GM12864 (cell line): ENCODE results near the gene GPC2.
A peak's percentile ranks its signal among the peaks of the same experiment; 100 is the strongest.

Source experiments
- DNase-seq: peaks from one replicate; pipeline ENCODE4 v3.0.0-alpha.2; 2011; ENCODE audit warnings: low read depth
- H3K4me3 ChIP-seq: 2 replicates; pipeline ENCODE4 v1.5.1; 2011; ENCODE audit warnings: mild to moderate bottlenecking, low read depth, low read length, control low read depth
- CTCF ChIP-seq: IDR thresholded peaks from 2 replicates; pipeline ENCODE4 v1.5.1; 2011; ENCODE audit warnings: low read depth, mild to moderate bottlenecking, moderate library complexity, low read length, control low read depth, inconsistent platforms; ENCODE audit errors: missing control alignments

The GPC2 gene

GRCh38 chr7:100156331-100157068 lies 20.7 kb downstream of the GPC2 start:
- no peak for DNase-seq
- no peak for TF ChIP-seq CTCF
- H3K4me3 ChIP-seq, result peak overlapping the region; percentile 92

GRCh38 chr7:100155553-100156317 lies 21.4 kb downstream of the GPC2 start:
- no peak for TF ChIP-seq CTCF
- H3K4me3 ChIP-seq, result no peak overlapping the region
- DNase-seq, result no peak

GRCh38 chr7:100154651-100155491 lies 22.3 kb downstream of the GPC2 start:
- TF ChIP-seq CTCF, result no peak
- no peak overlapping the region for H3K4me3 ChIP-seq
- no peak for DNase-seq

- no peak overlapping the region for H3K4me3 ChIP-seq
- no peak for DNase-seq
- no peak for TF ChIP-seq CTCF
These were observed 23.3 kb downstream of the GPC2 start for GRCh38 chr7:100153708-100154535.

- TF ChIP-seq CTCF, result no peak
- no peak overlapping the region for H3K4me3 ChIP-seq
- DNase-seq, result no peak
These were observed 24.1 kb downstream of the GPC2 start for GRCh38 chr7:100152937-100153666.

- no peak for DNase-seq
- no peak overlapping the region for H3K4me3 ChIP-seq
- no peak for TF ChIP-seq CTCF
These were observed 24.8 kb downstream of the GPC2 start for GRCh38 chr7:100152404-100152803.
